ENCODE measurements around the gene MAP2K5. TPM values are rescaled to one million over a fixed set of nuclear protein-coding genes. Genes with fewer than 3 reads are reported as not detected.

Gene MAP2K5
- total and polyA plus RNA-seq, 10 of the 15 experiments (the other 5 are each of a cell fraction or from before 2014, with no cell fraction given), result 1.3 to 19.4 (median 9.6) TPM

GRCh38 chr15:67784090-67784781 is 241.7 kb downstream of the MAP2K5 start (continued):
- TF ChIP-seq JUNB (IDR thresholded peaks at IDR 0.05) (no peak), ZNF384 (IDR thresholded peaks at IDR 0.05; ENCODE audit: borderline replicate concordance, low read depth, low read length) (no peak), CTCF (IDR thresholded peaks at IDR 0.05 in 2 of 3, conservative IDR thresholded peaks at IDR 0.05 in 1 of 3; ENCODE audit: control insufficient read depth in 2 of 3, extremely low read depth in 1 of 3, insufficient read depth in 1 of 3, low read depth in 3 of 3, low read length in 3 of 3) (0 out of 6 replicates have a peak, but pooled peaks of 1 of the 3 experiments have one; percentile 9), RBBP5 (conservative IDR thresholded peaks at IDR 0.05) (no peak), NR2F1 (conservative IDR thresholded peaks at IDR 0.05) (0 out of 2 replicates have a peak, but pooled peaks have one; percentile 40), MEF2A (IDR thresholded peaks at IDR 0.05; ENCODE audit: insufficient read depth, low read depth, low read length) (no peak), EED (IDR thresholded peaks at IDR 0.05; ENCODE audit: low read depth) (peak; percentile 66), YY1 (IDR thresholded peaks at IDR 0.05; ENCODE audit: low read depth, low read length) (0 out of 2 replicates have a peak, but pooled peaks have one; percentile 27), ZNF274 (IDR thresholded peaks at IDR 0.05; ENCODE audit: insufficient read depth, insufficient read length) (no peak), FOXM1 (IDR thresholded peaks at IDR 0.05; ENCODE audit: low read depth, low read length) (no peak), SREBF2 (IDR thresholded peaks at IDR 0.05; ENCODE audit: low read length) (no peak), ZNF24 (IDR thresholded peaks at IDR 0.05) (0 out of 2 replicates have a peak, but pooled peaks have one; percentile 47), SMAD5 (IDR thresholded peaks at IDR 0.05; ENCODE audit: low read depth) (no peak), RELA (IDR thresholded peaks at IDR 0.05; ENCODE audit: borderline replicate concordance, partially characterized antibody) (no peak), RAD21 (IDR thresholded peaks at IDR 0.05; ENCODE audit: insufficient read depth, low read depth, low read length) (no peak), PML (IDR thresholded peaks at IDR 0.05; ENCODE audit: low read length) (no peak), TARDBP (IDR thresholded peaks at IDR 0.05; ENCODE audit: borderline replicate concordance) (no peak), CREB1 (IDR thresholded peaks at IDR 0.05; ENCODE audit: low read depth) (no peak), SP1 (IDR thresholded peaks at IDR 0.05; ENCODE audit: low read depth, low read length) (no peak), TCF7 (IDR thresholded peaks at IDR 0.05; ENCODE audit: borderline replicate concordance) (no peak), E4F1 (IDR thresholded peaks at IDR 0.05; ENCODE audit: borderline replicate concordance, partially characterized antibody) (no peak), ETV6 (conservative IDR thresholded peaks at IDR 0.05 in 1 of 2, IDR thresholded peaks at IDR 0.05 in 1 of 2; ENCODE audit: borderline replicate concordance in 1 of 2, low read depth in 1 of 2) (no peak; a peak in 1 of 4 replicates), RB1 (IDR thresholded peaks at IDR 0.05; ENCODE audit: borderline replicate concordance) (no peak), HDAC6 (IDR thresholded peaks at IDR 0.05; ENCODE audit: unreplicated experiment) (no peak), NBN (IDR thresholded peaks at IDR 0.05) (no peak), POLR2AphosphoS2 (IDR thresholded peaks at IDR 0.05; ENCODE audit: low read depth, low read length) (no peak), SMARCA5 (IDR thresholded peaks at IDR 0.05) (peak; percentile 58; the same call in 1 of the 2 replicates)
- TF ChIP-seq, protein P1, sequence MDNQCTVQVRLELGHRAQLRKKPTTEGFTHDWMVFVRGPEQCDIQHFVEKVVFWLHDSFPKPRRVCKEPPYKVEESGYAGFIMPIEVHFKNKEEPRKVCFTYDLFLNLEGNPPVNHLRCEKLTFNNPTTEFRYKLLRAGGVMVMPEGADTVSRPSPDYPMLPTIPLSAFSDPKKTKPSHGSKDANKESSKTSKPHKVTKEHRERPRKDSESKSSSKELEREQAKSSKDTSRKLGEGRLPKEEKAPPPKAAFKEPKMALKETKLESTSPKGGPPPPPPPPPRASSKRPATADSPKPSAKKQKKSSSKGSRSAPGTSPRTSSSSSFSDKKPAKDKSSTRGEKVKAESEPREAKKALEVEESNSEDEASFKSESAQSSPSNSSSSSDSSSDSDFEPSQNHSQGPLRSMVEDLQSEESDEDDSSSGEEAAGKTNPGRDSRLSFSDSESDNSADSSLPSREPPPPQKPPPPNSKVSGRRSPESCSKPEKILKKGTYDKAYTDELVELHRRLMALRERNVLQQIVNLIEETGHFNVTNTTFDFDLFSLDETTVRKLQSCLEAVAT (IDR thresholded peaks at IDR 0.05), result 0 out of 2 replicates have a peak, but pooled peaks have one; percentile 27

All from GM12878 (cell line).